SK-N-SH treated with all-trans-retinoic acid at 6 μM for 48 hours (cell line): ENCODE measurements around the gene ANAPC13.

Experiments used
- ATAC-seq: fragments of 200-7000 bp; cut with Tn5 transposase; 3 replicates; pipeline ENCODE4 v1.9.1; 2020; ENCODE audit warnings: mild to moderate bottlenecking, moderate library complexity
- ARNTL ChIP-seq: fragments of 450-650 bp; formaldehyde crosslinking; IDR thresholded peaks from 2 replicates; pipeline ENCODE4 v1.5.0; 2020; ENCODE audit warnings: low read depth, mild to moderate bottlenecking, moderate library complexity, borderline replicate concordance
- BACH2 ChIP-seq: fragments of 250-450 bp; sonication (Bioruptor Pico); IDR thresholded peaks from 2 replicates; pipeline ENCODE4 v1.9.0; 2021; ENCODE audit warnings: mild to moderate bottlenecking, borderline replicate concordance
- CREB5 ChIP-seq: fragments of 250-450 bp; sonication (Bioruptor Pico); IDR thresholded peaks from 2 replicates; pipeline ENCODE4 v1.5.1; 2020; ENCODE audit warnings: low read depth, mild to moderate bottlenecking, moderate library complexity
- CSDC2 ChIP-seq: fragments of 250-450 bp; sonication (Bioruptor Pico); IDR thresholded peaks from 2 replicates; pipeline ENCODE4 v1.5.0; 2020; ENCODE audit warnings: mild to moderate bottlenecking, moderate library complexity
- ESRRG ChIP-seq: fragments of 250-450 bp; sonication (Bioruptor Pico); IDR thresholded peaks from 2 replicates; pipeline ENCODE4 v1.6.1; 2021; ENCODE audit warnings: mild to moderate bottlenecking
- GLIS3 ChIP-seq: fragments of 250-450 bp; sonication (Bioruptor Pico); IDR thresholded peaks from 2 replicates; pipeline ENCODE4 v1.5.0; 2020; ENCODE audit warnings: mild to moderate bottlenecking, moderate library complexity
- ISL1 ChIP-seq: fragments of 250-450 bp; sonication (Bioruptor Pico); IDR thresholded peaks from 2 replicates; pipeline ENCODE4 v2.1.2; 2022; ENCODE audit warnings: mild to moderate bottlenecking, moderate library complexity
- OSR1 ChIP-seq: fragments of 250-450 bp; sonication (Bioruptor Pico); IDR thresholded peaks from 2 replicates; pipeline ENCODE4 v1.8.0; 2022; ENCODE audit warnings: moderate library complexity, mild to moderate bottlenecking, inconsistent platforms
- PATZ1 ChIP-seq: fragments of 250-450 bp; sonication (Bioruptor Pico); IDR thresholded peaks from 2 replicates; pipeline ENCODE4 v1.8.0; 2020; ENCODE audit warnings: mild to moderate bottlenecking, moderate library complexity, borderline replicate concordance
- PPARA ChIP-seq: fragments of 250-450 bp; sonication (Bioruptor Pico); IDR thresholded peaks from 2 replicates; pipeline ENCODE4 v1.5.0; 2020; ENCODE audit warnings: mild to moderate bottlenecking, borderline replicate concordance
- RARB ChIP-seq: fragments of 250-450 bp; sonication (Bioruptor Pico); IDR thresholded peaks from 2 replicates; pipeline ENCODE4 v1.8.0; 2021; ENCODE audit warnings: mild to moderate bottlenecking, moderate library complexity
- SNAI2 ChIP-seq: fragments of 250-450 bp; sonication (Bioruptor Pico); IDR thresholded peaks from 2 replicates; pipeline ENCODE4 v1.5.0; 2020; ENCODE audit warnings: mild to moderate bottlenecking, moderate library complexity
- TCF4 ChIP-seq: fragments of 250-450 bp; sonication (Bioruptor Pico); IDR thresholded peaks from 2 replicates; pipeline ENCODE4 v1.8.0; 2021; ENCODE audit warnings: mild to moderate bottlenecking, moderate library complexity, borderline replicate concordance
- TOX ChIP-seq: fragments of 250-450 bp; sonication (Bioruptor Pico); IDR thresholded peaks from 2 replicates; pipeline ENCODE4 v1.8.0; 2021; ENCODE audit warnings: mild to moderate bottlenecking, moderate library complexity, borderline replicate concordance
- TSHZ2 ChIP-seq: fragments of 250-450 bp; sonication (Bioruptor Pico); IDR thresholded peaks from 2 replicates; pipeline ENCODE4 v1.5.0; 2020; ENCODE audit warnings: mild to moderate bottlenecking, moderate library complexity
- ZC3H10 ChIP-seq: fragments of 250-450 bp; sonication (Bioruptor Pico); IDR thresholded peaks from 2 replicates; pipeline ENCODE4 v1.5.1; 2021; ENCODE audit warnings: mild to moderate bottlenecking, moderate library complexity
- ZFP3 ChIP-seq: fragments of 250-450 bp; sonication (Bioruptor Pico); IDR thresholded peaks from 2 replicates; pipeline ENCODE4 v1.5.0; 2020; ENCODE audit warnings: mild to moderate bottlenecking, moderate library complexity
- ZFP30 ChIP-seq: fragments of 450-650 bp; formaldehyde crosslinking; IDR thresholded peaks from 2 replicates; pipeline ENCODE4 v1.5.0; 2022; ENCODE audit warnings: mild to moderate bottlenecking, moderate library complexity
- ZNF565 ChIP-seq: fragments of 450-650 bp; formaldehyde crosslinking; conservative IDR thresholded peaks from 2 replicates; pipeline ENCODE4 v1.5.0; 2020; ENCODE audit warnings: low read depth, mild to moderate bottlenecking, moderate library complexity
- ZNF70 ChIP-seq: fragments of 450-650 bp; formaldehyde crosslinking; IDR thresholded peaks from 2 replicates; pipeline ENCODE4 v1.5.0; 2020; ENCODE audit warnings: mild to moderate bottlenecking, moderate library complexity
- ZNF8 ChIP-seq: fragments of 450-650 bp; formaldehyde crosslinking; IDR thresholded peaks from 2 replicates; pipeline ENCODE4 v1.5.0; 2020; ENCODE audit warnings: mild to moderate bottlenecking, moderate library complexity

ANAPC13 gene

GRCh38 chr3:134481166-134481565, 4.6 kb downstream of the ANAPC13 start:
- TF ChIP-seq TSHZ2 = no peak
- TF ChIP-seq SNAI2 (CRISPR knock-in tag) = no peak
- no peak for TF ChIP-seq ZNF565 (CRISPR knock-in tag)
- TF ChIP-seq ZC3H10 (CRISPR knock-in tag) = no peak
- no peak for TF ChIP-seq OSR1
- TF ChIP-seq BACH2 (CRISPR knock-in tag) = no peak
- TF ChIP-seq ZFP30 (CRISPR knock-in tag) = no peak
- TF ChIP-seq ISL1 (CRISPR knock-in tag) = no peak
- TF ChIP-seq ZNF70 (CRISPR knock-in tag) = no peak
- no peak for TF ChIP-seq PPARA
- no peak for TF ChIP-seq ESRRG (CRISPR knock-in tag)
- no peak for TF ChIP-seq CREB5 (CRISPR knock-in tag)
- no peak for ATAC-seq

- ATAC-seq = no peak
- TF ChIP-seq ARNTL (CRISPR knock-in tag) (no peak), ZFP30 (CRISPR knock-in tag) (no peak), OSR1 (no peak), TCF4 (no peak), TSHZ2 (no peak), ZNF8 (CRISPR knock-in tag) (no peak), TOX (CRISPR knock-in tag) (no peak), PPARA (no peak), ESRRG (CRISPR knock-in tag) (no peak), SNAI2 (CRISPR knock-in tag) (no peak), CSDC2 (CRISPR knock-in tag) (no peak), GLIS3 (CRISPR knock-in tag) (no peak), ZFP3 (CRISPR knock-in tag) (no peak), RARB (CRISPR knock-in tag) (no peak), ZNF565 (CRISPR knock-in tag) (no peak), PATZ1 (no peak), ISL1 (CRISPR knock-in tag) (no peak)
Observed at GRCh38 chr3:134480546-134480945, 5.2 kb downstream of the ANAPC13 start.

- TF ChIP-seq ISL1 (CRISPR knock-in tag) (peak; percentile 68), TCF4 (no peak)
- peak; percentile 66 for ATAC-seq
Observed at GRCh38 chr3:134477938-134478337, 7.8 kb downstream of the ANAPC13 start.

GRCh38 chr3:134477002-134477401, 8.8 kb downstream of the ANAPC13 start:
- TF ChIP-seq TSHZ2 (no peak), ISL1 (CRISPR knock-in tag) (no peak), PPARA (no peak), ZNF8 (CRISPR knock-in tag) (no peak)

More at GRCh38 chr3:134477002-134477401, 8.8 kb downstream of the ANAPC13 start:
- no peak for ATAC-seq
